OCI-LY1 (cell line): ENCODE data around the gene CSK.

Source experiments
- H2AFZ ChIP-seq: fragments of 200-600 bp; sonication (generic), shearing (Covaris generic); 2 replicates; pipeline ENCODE4 v1.6.0; 2014; ENCODE audit warnings: antibody characterized with exemption, mild to moderate bottlenecking, low read length
- H3F3A ChIP-seq: fragments of 200-600 bp; sonication (generic), shearing (Covaris generic); 2 replicates; pipeline ENCODE4 v1.6.0; 2014; ENCODE audit warnings: mild to moderate bottlenecking, antibody characterized with exemption, low read length, moderate library complexity; ENCODE audit not compliant: insufficient read depth
- H3K27ac ChIP-seq: fragments of 200-600 bp; sonication (generic); 2 replicates; pipeline ENCODE4 v1.5.1; 2014; ENCODE audit warnings: low read length, mixed run types, mild to moderate bottlenecking, low read depth; ENCODE audit not compliant: poor library complexity, severe bottlenecking
- H3K27me3 ChIP-seq: fragments of 200-600 bp; sonication (generic); 2 replicates; pipeline ENCODE4 v1.6.0; 2014; ENCODE audit warnings: antibody characterized with exemption, mild to moderate bottlenecking, low read length, moderate library complexity; ENCODE audit not compliant: insufficient read depth
- H3K36me3 ChIP-seq: fragments of 200-600 bp; sonication (generic); 2 replicates; pipeline ENCODE4 v1.6.1; 2014; ENCODE audit warnings: mild to moderate bottlenecking, antibody characterized with exemption, low read length, moderate library complexity, mixed read lengths; ENCODE audit not compliant: insufficient read depth
- H3K4me1 ChIP-seq: fragments of 200-600 bp; sonication (generic); 2 replicates; pipeline ENCODE4 v1.5.1; 2014; ENCODE audit warnings: mild to moderate bottlenecking, low read length, moderate library complexity; ENCODE audit not compliant: insufficient read depth, severe bottlenecking
- H3K4me2 ChIP-seq: fragments of 200-600 bp; sonication (generic), shearing (Covaris generic); 2 replicates; pipeline ENCODE4 v1.6.1; 2014; ENCODE audit warnings: low read length
- H3K4me3 ChIP-seq: fragments of 200-600 bp; sonication (generic); 2 replicates; pipeline ENCODE4 v1.5.1; 2014; ENCODE audit warnings: low read length, low read depth, mild to moderate bottlenecking, mixed read lengths; ENCODE audit not compliant: poor library complexity, severe bottlenecking
- H3K79me2 ChIP-seq: fragments of 200-600 bp; shearing (Covaris generic); 2 replicates; pipeline ENCODE4 v1.6.1; 2016; ENCODE audit warnings: mixed run types, low read length, mixed read lengths; ENCODE audit not compliant: insufficient read depth
- H3K9ac ChIP-seq: fragments of 200-600 bp; sonication (generic), shearing (Covaris generic); 2 replicates; pipeline ENCODE4 v1.6.1; 2014; ENCODE audit warnings: mild to moderate bottlenecking, low read length, mixed read lengths
- H3K9me2 ChIP-seq: fragments of 200-600 bp; sonication (generic), shearing (Covaris generic); 2 replicates; pipeline ENCODE4 v1.6.1; 2014; ENCODE audit warnings: low read depth, mild to moderate bottlenecking, low read length, mixed read lengths
- H3K9me3 ChIP-seq: fragments of 200-600 bp; shearing (Covaris generic); 2 replicates; pipeline ENCODE4 v1.6.1; 2014; ENCODE audit warnings: low read length, mixed read lengths
- H4K20me1 ChIP-seq: fragments of 200-600 bp; sonication (generic), shearing (Covaris generic); 2 replicates; pipeline ENCODE4 v1.6.0; 2016; ENCODE audit warnings: mild to moderate bottlenecking, low read length; ENCODE audit not compliant: insufficient read depth
- EZH2 ChIP-seq: fragments of 200-600 bp; sonication (generic), shearing (Covaris generic); IDR thresholded peaks from 2 replicates; pipeline ENCODE4 v1.8.0; 2017; ENCODE audit warnings: borderline replicate concordance, mixed run types, mild to moderate bottlenecking, antibody characterized with exemption, low read length, moderate library complexity, mixed read lengths
- TF ChIP-seq, protein P1 (sequence below): fragments of 200-600 bp; sonication (generic), shearing (Covaris generic); IDR thresholded peaks from 2 replicates; pipeline ENCODE4 v1.5.1; 2017; ENCODE audit warnings: mild to moderate bottlenecking, antibody characterized with exemption, low read length, moderate library complexity, mixed read lengths

Gene CSK

DNA sequence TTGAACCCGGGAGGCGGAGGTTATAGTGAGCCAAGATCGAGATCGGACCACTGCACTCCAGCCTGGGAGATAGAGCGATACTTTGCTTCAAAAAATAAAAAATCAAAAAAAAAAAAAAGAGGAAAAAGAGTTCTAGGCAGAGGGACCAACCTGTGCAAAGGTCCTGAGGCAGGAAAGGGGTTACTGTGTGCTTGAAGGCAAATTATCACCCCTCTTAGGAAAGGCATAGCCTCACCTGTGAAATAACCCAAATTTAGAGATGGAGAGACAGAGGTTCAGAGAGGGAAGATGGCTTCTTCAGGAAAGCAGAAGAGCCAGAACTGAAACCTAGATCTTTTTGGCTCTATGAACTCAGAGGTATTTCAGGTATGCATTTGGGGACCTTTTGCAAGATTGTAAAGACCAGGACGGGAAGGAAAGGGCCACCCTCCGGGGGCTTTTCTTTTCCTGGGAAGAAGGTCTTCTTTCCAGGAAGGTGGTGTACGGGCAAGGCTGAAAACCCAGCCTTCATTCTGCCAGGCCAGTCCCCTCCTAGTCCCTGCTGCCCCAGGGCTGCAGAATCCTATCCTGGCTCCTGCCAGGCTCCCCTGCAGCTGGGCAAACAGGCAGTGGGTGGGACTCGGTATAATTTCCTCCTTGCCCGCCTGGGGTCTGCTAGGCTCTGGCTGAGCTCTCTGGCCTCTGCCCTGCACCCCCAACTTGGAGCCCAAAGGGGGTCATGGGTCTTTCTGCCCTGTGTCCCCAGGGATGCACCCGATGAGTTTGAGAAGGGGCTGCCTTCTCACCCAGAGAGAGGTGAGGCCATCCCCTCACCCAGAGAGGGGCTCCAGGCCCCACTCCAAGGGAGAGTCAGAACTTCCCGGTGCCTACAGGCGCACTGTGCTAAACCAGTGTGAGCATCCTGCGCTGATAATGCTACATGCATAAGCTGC is 14.4 kb upstream of the CSK start:
- no peak overlapping the region for H3K4me3 ChIP-seq
- H3K27ac ChIP-seq = no peak overlapping the region
- no peaks in the 10 kb centered on the region for H3K9me3 ChIP-seq
- no peak overlapping the region for H3K9ac ChIP-seq
- no peaks in the 10 kb centered on the region; the same call in 1 of the 2 replicates for H3K36me3 ChIP-seq
- no peaks in the 10 kb centered on the region for H3K27me3 ChIP-seq
- TF ChIP-seq, protein P1, sequence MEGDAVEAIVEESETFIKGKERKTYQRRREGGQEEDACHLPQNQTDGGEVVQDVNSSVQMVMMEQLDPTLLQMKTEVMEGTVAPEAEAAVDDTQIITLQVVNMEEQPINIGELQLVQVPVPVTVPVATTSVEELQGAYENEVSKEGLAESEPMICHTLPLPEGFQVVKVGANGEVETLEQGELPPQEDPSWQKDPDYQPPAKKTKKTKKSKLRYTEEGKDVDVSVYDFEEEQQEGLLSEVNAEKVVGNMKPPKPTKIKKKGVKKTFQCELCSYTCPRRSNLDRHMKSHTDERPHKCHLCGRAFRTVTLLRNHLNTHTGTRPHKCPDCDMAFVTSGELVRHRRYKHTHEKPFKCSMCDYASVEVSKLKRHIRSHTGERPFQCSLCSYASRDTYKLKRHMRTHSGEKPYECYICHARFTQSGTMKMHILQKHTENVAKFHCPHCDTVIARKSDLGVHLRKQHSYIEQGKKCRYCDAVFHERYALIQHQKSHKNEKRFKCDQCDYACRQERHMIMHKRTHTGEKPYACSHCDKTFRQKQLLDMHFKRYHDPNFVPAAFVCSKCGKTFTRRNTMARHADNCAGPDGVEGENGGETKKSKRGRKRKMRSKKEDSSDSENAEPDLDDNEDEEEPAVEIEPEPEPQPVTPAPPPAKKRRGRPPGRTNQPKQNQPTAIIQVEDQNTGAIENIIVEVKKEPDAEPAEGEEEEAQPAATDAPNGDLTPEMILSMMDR = no peak
- no peak for TF ChIP-seq EZH2
- H3F3A ChIP-seq = no peaks in the 10 kb centered on the region
- H3K79me2 ChIP-seq = no peaks in the 10 kb centered on the region
- H3K4me2 ChIP-seq = no peak overlapping the region
- no peak overlapping the region for H2AFZ ChIP-seq
- H4K20me1 ChIP-seq = no peaks in the 10 kb centered on the region
- no peaks in the 10 kb centered on the region for H3K9me2 ChIP-seq
- peaks cover 28% of the 10 kb centered on the region for H3K4me1 ChIP-seq

DNA sequence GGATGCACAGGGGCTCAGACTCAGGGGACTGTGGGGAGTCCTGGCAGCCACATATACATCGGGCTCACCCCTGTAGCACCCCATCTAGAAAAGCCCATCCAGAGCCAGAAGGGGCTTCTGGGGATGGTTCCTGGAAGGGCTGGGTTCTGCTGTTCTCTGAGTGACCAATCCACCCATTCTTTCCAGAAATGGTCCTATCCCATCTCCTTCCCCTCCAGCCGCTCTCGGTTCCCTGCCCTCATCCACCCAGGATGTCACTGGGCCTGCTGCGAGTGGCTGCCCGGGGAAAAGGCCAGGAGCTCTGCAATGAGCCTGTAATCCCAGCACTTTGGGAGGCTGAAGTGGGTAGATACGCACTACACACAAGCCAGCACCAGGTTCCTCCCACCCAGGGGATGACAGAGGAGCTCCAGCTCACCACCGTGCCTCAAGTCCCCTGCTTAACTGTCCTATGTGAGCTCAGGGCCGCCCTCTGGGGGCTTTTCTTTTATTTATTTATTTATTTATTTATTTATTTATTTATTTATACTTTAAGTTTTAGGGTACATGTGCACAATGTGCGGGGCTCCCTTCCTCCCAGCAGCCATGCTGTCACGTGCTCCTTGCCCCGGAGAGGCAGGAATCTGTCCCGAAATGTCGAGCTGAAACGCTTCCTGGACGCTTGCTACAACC is 13.6 kb upstream of the CSK start:
- no peaks in the 10 kb centered on the region for H4K20me1 ChIP-seq
- H3K4me3 ChIP-seq = no peak overlapping the region
- no peak overlapping the region for H2AFZ ChIP-seq
- H3K79me2 ChIP-seq = no peaks in the 10 kb centered on the region
- H3K4me2 ChIP-seq = no peak overlapping the region; the same call in 1 of the 2 replicates
- H3F3A ChIP-seq = no peaks in the 10 kb centered on the region
- TF ChIP-seq, protein P1 = no peak
- TF ChIP-seq EZH2 = no peak
- no peak overlapping the region for H3K27ac ChIP-seq
- H3K9me2 ChIP-seq = no peaks in the 10 kb centered on the region
- H3K9me3 ChIP-seq = no peaks in the 10 kb centered on the region
- H3K27me3 ChIP-seq = no peaks in the 10 kb centered on the region
- no peak overlapping the region for H3K9ac ChIP-seq
- peaks cover 28% of the 10 kb centered on the region for H3K4me1 ChIP-seq
- no peaks in the 10 kb centered on the region; the same call in 1 of the 2 replicates for H3K36me3 ChIP-seq

DNA sequence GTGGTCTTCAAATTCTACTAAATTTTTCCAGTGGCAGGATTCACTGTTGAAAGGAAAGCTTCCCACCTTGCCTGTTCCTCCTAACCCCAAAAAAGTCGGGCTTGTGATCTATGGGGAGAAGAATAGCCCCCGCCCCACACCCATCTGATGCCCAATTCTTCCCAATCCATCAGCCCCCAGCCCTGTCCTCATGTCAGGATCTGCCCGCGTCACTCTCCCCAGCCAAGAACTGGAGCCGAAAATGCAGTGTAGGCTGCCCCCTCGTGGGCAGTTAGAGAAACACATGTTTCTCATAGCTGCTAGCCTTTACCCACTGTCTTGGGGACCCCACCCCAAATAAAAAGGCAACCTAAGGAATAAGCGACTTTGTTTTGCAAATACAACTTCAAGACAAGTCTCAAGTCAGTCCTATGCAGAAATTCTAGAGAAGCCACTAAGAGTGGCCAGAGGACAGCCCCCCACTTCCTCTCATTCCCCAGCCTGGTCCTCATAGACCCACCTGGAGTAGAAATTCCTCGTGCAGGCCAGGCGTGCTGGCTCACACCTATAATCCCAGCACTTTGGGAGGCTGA is 13.0 kb upstream of the CSK start:
- Histone ChIP-seq H3F3A (no peaks in the 10 kb centered on the region), H3K79me2 (no peaks in the 10 kb centered on the region), H4K20me1 (no peaks in the 10 kb centered on the region), H3K27ac (no peak overlapping the region), H3K4me1 (peaks cover 32% of the 10 kb centered on the region), H3K4me3 (no peak overlapping the region), H2AFZ (no peak overlapping the region), H3K9ac (no peak overlapping the region), H3K9me3 (no peaks in the 10 kb centered on the region), H3K9me2 (no peaks in the 10 kb centered on the region), H3K4me2 (no peak overlapping the region; the same call in 1 of the 2 replicates), H3K36me3 (no peaks in the 10 kb centered on the region), H3K27me3 (no peaks in the 10 kb centered on the region)
- no peak for TF ChIP-seq EZH2
- TF ChIP-seq, protein P1 = peak; percentile 94
